T-helper 22 cell (primary cell): ENCODE data around the gene HGF.
"Not testable (repeated sequence)": the region's sequence is repeated elsewhere in the genome, so short reads cannot be mapped to it uniquely, and the experiment has no call there.

ENCODE experiments used
- DNase-seq: peaks from one replicate; pipeline ENCODE4 v3.0.0-alpha.2; 2020; ENCODE audit warnings: low read depth

HGF gene

DNA sequence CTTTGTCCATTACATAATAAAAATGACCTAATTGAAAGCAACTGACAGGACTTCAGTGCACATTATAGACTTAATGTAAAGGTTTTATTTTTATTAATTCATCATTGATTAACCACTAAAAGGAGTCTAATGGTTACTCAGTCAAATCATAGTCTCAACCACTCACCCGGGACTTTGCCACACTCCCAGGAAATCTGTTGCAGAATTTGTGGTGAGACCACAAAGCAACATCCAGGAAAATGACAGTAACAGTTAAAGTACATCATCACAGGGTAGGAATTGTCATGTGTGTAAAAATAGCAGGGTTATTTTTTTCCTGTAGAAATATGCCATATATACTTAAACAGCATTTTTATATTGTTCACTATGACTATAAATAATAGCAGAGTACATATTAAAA is 6.3 kb upstream of the HGF start:
- no peak for DNase-seq

DNA sequence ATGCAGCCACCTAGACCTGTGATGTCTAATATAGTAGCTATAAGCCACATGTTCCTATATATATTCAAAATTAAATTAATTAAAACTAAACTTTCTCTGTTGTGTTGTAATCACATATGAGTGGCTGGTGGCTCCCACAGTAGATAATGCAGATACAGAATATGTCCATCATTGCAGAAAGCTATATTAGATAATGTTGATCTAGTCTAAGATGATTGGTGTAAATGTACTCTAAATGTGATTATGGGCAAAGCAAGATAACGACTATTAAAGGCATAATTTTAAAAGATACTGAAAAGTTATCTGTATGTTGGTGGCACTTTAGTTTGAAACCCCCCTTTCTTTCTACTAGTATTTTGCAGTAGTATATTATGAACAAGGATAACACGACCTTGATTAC is 5.7 kb upstream of the HGF start:
- no peak for DNase-seq

DNA sequence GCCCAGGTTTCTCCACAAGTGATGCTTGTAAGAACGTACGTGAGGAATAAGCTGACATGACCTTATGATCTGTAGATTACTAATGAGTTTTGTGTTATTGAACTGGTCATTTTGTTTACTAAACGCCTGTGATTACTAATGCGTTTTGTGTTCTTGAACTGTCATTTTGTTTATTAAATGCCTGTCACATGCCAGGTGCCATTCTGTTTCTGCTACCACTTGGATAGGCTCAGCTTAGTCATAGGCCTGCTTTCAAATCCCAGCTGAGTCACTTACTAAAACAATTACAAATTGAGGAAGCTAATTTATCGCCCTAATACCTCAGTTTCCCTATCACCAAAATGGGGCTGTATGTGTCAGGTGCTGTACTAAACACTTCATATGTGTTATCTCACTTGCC is 4.7 kb upstream of the HGF start:
- no peak for DNase-seq

DNA sequence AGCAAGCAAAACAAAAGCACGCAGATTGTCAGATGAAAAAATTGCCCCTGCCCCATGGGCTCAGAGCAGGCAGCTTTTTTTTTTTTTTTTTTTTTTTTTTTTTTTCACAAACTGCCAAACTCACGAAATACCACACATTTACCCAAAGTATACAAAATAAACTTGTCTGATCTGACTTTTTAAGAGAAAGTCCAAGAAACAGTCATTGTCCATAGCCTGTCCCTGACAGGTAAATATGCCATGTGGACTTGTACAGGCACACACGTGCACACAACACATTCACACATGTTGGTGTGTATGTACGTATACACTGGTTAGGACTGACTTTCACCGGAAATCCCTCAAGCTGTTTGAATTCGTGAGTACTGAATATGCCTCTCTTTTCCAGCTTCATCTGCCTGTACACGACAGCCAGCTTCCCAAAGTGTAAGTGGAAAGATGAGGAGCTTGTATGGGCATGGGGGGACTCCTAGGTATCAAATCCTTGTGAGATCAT is 929 bp upstream of the HGF start:
- DNase-seq: no peak

DNA sequence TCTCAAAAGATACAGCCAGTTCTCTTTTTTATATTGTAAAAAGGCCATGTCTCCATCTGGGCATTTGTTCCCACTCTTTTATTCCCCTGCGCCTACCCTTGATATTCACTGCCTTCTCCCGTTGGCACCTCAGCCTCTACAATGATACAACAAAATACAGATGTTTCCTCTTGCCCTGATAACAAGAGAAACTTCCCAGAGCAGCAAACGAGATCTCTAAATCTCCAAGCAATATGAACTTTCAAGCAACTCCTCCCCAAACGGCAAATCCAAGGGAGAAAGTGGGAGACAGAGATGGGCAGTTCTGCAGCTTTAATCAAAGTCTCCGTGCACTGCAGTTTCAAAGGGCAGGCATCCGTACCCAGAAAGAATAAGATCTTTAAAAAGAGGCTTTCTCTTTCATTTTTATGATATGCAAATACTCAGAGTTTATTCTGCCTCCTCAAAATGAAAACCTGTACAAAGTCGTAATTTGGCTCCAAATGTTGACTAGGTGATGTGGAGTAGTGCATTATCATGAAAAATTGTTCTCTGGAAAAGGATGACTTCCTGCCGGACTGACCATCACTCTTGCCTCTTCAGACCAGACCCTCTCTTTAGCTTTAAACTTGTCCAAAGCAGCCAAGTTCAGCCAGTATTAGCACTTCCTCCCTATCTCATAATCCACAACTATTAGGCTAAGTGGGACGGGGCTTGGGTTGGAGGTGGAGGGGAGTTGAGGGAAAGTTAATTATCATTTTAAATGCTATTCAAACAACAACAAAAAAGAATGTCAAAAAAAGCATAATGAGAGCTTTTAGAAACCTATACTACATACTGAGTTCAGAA is 682 bp downstream of the HGF start:
- no peak for DNase-seq

DNA sequence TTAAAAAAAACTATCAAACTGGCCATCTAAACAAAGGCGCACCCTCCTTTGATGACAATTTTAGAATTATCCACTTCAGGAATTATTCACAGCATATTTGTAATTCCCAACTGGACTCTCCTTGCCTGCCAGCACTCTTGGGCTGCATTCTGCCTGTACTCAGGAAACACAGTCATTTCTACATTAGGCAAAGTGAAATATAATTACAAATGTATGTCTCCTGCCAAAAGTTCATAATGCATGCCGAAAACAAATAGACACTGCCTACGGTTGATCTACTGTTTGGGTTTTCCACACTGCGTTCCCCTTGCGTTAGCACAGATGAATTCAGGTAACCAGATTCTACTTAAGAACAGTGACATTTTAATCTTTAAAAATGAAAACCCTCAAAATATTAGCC is 1.9 kb downstream of the HGF start:
- DNase-seq: no peak

DNA sequence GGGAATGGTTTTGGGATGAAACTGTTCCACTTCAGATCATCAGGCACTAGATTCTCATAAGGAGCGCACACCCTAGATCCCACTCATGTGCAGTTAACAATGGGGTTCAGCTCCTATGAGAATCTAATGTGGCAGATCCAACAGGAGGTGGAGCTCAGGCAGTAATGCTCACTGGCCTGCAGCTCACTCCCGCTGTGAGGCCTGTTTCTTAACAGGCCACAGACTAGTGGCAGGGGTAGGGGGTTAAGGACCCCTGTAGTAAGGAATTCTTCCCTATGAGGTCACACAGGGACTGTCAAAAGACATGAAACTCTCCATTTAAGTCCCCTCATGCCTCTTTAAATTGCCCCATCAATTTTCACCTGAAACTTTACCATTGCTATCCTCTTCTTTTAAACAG is 8.0 kb downstream of the HGF start:
- DNase-seq: no peak

DNA sequence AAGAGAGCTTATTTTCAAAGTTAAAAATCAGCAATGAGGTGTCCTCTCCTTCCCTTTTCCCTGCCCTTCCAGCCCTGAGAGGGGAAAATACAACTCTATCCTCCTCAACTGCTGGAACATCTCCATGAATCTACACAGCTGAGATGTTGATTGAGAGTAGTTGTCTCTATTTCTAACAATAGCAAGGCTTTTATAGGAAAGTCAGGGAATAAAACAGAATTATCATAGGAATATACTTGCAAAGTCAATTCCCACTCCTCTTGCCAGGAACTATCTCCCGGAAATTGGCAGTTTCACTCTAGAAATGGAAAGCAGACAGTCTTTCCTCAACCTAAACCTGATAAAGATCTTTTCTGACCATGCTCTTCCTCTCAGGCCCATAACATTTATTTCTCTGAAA is 8.8 kb downstream of the HGF start:
- DNase-seq: no peak

DNA sequence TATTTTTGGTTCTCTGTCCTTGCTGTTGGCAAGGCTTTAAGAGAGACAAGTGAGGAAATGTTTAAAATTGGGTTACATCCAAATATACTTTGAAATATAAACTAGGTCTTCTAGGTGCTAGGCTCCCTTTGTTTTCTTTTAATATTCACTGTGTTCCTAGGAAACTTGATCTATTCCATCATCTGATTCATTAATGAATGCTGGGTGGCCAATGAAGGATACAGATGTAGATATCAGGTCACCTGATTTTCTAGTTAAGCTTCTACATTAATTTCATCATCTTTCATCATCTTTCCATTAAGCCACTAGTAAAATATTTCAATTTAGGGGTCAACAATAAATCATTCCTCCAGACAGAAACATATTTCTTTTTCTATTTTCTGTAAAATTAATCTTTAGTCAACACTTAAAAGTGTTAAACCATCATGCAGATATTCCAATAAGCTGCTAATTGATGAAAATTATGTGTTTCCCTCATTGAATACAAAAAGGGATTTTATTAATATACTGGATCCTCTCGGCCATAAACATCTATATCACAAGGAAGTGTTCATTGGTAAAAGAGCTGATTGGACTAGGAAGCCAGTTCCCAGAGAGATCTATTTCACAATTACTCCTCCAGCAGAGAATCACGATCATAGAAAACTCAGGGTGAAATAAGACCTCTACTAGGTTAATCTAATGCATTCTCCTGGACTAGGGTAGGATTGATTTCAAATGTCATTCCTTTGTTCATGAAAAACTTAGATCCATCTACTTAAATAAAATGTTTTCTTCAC is 14.7 kb downstream of the HGF start:
- no peak for DNase-seq

DNA sequence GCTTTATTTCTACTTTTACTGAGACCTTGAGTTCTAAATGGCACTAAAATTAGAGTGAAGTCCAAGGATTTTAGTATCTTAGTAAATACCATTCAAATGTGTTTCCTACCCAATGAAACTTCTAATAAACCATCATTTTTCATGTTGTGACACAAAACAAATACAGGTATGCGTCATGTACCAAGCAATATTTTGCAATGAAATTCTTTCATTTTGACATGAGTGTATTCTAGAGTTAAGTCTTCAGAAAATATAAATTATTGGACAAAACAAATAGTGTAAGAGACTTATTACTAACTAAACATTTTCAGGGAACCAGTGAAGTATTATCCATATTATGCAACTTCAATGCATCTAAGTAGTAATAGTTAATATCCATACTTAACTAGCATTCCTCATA is 16.5 kb downstream of the HGF start:
- DNase-seq: no peak

DNA sequence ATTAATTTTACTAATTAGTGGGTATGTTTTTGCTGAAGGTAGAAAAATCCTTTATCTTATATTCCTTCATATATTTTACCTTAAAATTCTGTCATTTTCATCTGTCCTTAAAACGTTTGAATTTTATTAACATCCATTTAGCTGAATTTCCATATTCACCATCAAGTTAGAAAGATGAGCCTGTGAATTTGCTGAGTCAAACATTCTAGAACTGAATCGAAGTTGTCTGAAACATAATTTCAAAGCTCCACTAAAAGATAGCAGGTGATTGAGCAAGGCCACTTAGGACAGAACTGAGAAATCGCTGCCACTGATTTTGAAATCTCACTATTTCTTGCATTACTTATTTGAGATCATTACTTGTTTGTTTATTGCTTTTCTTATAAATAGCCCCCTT is 17.5 kb downstream of the HGF start:
- no peak for DNase-seq

DNA sequence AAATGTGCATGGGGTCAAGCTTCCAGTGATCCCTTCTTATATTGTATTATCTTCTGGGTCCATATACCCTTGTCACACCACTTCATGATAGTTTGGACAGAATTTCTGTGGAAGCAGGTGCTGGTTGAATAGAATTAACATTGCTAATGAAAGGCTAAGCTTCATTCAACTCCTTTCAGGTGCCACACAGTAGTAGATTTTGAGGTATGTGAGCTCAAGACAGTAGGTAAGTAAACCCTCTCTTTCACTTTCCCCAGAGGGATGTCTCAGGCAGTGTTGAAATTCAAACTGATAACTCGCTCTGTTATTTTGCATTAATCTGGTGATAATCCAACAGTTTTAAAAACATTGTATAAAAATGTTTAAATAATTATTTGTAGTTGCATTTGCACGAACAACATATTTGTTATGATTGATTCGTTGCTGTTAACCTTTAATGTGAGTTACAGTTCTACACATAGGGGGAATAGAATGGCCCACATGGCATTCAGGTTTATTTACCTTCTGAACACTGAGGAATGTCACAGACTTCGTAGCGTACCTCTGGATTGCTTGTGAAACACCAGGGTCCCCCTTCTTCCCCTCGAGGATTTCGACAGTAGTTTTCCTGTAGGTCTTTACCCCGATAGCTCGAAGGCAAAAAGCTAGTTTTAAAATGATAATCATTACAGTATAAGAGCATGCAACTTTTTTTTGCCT is 18.1 kb downstream of the HGF start:
- no peak for DNase-seq

DNA sequence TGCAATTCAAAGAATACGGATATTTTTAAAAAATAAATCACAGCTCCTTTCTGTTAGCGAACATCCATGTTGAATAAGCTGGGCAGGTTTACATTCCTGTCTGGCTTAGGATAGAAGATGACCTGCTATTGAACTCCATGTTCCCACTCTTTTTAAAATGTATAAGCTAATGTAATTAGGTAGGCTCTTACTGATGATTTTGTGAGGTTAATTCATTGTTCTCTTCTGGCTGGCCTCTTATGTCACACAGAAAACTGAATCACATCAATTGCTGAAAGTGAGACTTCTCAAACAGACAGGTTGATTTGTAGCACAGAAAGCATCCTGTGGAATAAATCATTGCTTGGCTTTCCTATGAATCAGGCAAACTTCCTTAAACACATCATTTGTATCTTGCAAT is 24.2 kb downstream of the HGF start:
- DNase-seq: no peak

DNA sequence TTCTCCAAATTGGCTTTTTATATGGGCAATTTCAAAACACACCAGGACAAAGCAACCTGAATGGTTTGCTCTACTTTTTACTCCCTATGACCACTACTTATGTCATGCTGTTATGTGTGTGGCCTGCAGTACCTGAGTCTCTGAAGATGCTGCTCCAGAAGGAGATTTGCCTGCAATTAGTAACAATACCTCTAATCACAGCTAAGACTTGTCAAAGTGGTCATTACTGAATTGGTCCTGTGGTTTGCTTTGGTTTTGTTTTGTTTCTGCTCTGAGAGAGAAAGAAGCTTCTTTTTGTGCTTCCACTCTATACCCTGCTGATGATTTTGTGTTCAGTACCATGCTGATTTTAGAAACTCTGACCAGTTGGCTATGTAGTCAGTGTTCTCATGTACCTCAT is 25.5 kb downstream of the HGF start:
- DNase-seq: no peak

DNA sequence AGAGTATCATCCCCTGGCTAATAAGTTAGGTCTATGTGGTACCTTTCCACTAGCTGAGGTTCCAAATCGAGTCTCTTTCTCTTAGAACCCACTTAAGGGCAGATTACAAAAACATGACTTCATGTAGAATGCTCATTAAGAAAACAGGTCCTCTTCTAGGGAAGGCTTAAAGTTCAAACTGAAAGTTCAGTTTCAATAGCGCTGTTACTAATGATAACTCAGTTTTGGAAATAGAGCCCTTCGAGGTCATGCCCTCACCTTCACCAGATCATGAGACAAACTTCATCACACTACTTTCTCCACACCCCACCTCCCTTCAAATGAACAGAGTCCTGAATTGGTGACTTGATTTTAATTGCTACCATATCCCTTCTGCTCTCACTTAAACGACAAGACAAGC is 26.2 kb downstream of the HGF start:
- no peak for DNase-seq

DNA sequence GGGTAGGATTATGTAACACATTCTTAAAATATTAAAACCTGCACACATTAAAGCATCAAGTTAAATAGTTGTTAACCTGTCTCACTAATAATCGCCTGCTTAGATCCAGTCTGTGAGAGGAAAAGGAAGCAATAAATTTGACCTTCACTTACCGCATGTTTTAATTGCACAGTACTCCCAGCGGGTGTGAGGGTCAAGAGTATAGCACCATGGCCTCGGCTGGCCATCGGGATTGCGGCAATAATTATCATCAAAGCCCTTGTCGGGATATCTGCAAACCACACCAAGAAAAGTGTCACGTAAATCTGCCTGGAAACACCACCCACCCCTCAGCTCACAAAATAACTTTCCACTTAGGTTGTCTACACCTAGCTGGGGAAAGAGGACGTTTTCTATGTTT is 26.6 kb downstream of the HGF start:
- DNase-seq: no peak

DNA sequence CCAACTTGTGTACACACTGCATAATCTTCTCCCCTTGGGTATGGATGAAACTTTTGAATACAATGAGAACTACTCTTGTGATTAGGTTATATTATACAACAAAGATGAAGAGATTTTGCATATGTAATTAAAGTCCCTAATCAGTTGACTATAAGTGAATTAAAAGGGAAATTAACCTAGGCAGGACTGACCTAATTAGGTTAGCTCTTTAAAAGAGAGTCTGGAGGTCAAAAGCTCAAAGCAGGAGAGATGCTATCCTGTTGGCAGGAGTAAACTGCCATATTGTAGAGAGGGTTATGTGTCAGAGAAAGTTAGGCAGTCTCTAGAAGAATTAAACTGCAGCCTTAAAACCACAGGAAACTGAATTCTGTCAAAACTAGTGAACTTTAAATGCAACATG is 29.4 kb downstream of the HGF start:
- DNase-seq: no peak

DNA sequence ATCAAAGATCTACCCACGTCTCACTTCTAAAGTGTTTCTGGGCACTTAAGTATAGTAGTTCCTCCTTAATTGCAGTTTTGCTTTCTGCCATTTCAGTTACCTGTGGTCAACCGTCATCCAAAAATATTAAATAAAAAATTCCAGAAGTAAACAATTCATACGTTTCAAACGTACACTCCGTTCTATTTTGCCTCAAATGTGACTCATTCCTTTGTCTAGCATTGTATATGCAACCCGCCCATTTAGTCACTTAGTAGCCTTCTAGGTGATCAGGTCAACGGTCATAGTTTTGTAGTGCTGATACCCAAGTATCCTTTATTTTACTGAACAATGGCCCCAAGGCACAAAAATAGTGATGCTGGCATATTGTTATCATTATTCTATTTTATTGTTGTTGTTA is 33.8 kb downstream of the HGF start:
- no peak for DNase-seq

DNA sequence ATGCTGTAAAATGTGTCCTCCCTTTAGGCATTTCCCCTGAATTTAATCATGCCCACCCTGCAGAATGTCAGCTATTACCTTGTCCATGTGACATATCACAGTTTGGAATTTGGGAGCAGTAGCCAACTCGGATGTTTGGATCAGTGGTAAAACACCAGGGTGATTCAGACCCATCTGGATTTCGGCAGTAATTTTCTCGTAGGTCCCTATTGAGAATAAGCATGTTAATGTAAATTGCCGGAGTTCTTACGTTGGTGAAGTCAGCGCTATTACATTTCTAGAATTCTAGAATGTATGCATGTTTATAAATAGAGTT is 44.1 kb downstream of the HGF start:
- DNase-seq: no peak

DNA sequence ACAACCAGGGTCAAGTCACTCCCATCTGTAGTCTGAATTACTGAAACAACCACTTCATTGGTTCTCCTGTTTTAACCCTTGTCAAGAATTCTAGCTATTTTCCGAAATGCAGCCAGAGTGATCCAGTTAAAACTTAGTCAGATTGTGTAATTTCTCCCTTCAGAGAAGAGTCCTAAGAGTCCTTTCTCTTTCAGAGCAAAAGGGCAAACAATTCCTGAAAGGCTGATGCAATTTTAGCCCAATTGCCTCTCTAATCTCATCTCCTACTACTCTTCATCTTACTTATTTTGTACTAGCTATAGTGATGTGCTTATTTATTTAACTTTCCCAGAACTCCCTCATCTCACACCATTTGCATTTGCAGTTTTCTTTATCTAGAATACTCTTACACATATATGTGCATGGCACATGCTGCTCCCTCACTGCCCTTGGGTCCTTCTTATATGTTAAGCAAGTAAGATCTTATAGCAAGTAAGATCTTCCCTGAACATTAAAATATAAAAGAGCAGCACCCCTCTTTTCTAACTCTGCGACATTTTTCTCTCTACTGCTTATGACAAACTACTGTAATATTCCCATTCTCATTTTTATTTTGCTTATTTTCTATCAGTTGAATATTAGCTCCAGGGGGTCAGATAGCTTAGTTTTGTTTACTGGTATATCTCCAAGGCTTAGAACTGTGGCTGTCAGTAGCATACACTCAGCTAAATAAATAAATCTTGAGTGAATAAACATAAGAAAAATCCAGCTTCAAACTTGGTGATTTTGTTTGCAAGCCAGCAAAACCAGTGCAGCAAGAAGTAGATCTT is 44.6 kb downstream of the HGF start:
- DNase-seq: no peak

DNA sequence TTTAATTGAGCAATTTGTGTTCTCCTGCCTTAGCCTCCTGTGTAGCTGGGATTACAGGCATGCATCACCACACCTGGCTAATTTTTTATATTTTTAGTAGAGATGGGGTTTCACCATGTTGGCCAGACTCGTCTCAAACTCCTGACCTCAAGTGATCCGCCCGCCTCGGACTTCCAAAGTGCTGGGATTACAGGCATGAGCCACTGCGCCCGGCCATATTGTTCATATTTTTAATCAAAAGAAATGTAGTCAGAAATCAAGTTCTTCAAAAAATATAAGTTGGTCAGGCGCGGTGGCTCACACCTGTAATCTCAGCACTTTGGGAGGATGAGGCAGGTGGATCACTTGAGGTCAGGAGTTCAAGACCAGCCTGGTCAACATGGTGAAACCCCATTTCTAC is 47.6 kb downstream of the HGF start:
- DNase-seq: not testable (repeated sequence)

DNA sequence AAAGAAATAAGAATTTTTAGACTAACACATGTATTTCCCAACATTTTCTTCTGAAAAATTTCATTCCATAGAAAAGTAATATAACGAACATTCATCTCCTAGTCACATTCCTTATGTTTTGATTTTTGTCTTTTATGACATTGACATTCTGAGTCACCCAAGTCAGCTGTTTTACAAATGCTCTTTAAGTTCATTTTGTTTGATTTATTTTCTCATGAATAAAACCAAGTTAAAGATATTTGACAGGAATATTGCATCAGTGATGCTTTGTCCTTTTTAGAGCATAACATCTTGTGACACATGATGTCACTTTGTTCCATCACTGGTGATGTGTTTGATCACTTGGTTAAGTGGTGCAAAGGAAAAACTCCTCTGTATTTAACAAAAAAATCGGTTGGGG is 48.4 kb downstream of the HGF start:
- DNase-seq: no peak
